ENCODE results near the gene SF3B5. TPM values are rescaled to one million over a fixed set of nuclear protein-coding genes. Genes with fewer than 3 reads are reported as not detected.

The SF3B5 gene
- total and polyA plus RNA-seq, 9 of the 15 experiments (the other 6 are each of a cell fraction or from before 2014, with no cell fraction given), result 238 to 1,211 (median 407) TPM

- 0 out of 2 replicates have a peak, but pooled peaks have one; percentile 65 for TF ChIP-seq ZNF395 (CRISPR knock-in tag; IDR thresholded peaks at IDR 0.05)
- peak; percentile 71; the same call in 1 of the 2 replicates for TF ChIP-seq RB1 (IDR thresholded peaks at IDR 0.05; ENCODE audit: low read depth)
- 0 out of 2 replicates have a peak, but pooled peaks have one; percentile 76 for TF ChIP-seq KLF13 (tag; IDR thresholded peaks at IDR 0.05; ENCODE audit: borderline replicate concordance, low read depth)
- peak; percentile 13; the same call in 1 of the 2 replicates for TF ChIP-seq BHLHE40 (IDR thresholded peaks at IDR 0.05; ENCODE audit: low read length)
- TF ChIP-seq ZNF511 (CRISPR knock-in tag; IDR thresholded peaks at IDR 0.05), result peak; percentile 84; the same call in 1 of the 2 replicates
These were observed at the start of gene SF3B5 (continued) for GRCh38 chr6:144095134-144096002.

- peaks cover 0 to 8% of the 10 kb centered on the region in 2 experiments; a peak in 3 of 5 replicates for H3K4me1 ChIP-seq (replicated peaks in 1 of 2; ENCODE audit: control insufficient read depth in 2 of 2, insufficient read depth in 2 of 2, low read length in 2 of 2)
- no peaks in the 10 kb centered on the region for H3K9me3 ChIP-seq (replicated peaks; ENCODE audit: control insufficient read depth, insufficient read depth, low read depth, low read length)
- TF ChIP-seq BRCA1 (IDR thresholded peaks at IDR 0.05) (no peak), BRCA1 (CRISPR knock-in tag; IDR thresholded peaks at IDR 0.05) (no peak), ARID2 (IDR thresholded peaks at IDR 0.05) (no peak), PTBP1 (IDR thresholded peaks at IDR 0.05; ENCODE audit: low read depth, low read length) (no peak), FOXP1 (CRISPR knock-in tag; IDR thresholded peaks at IDR 0.05) (no peak), L3MBTL2 (IDR thresholded peaks at IDR 0.05) (no peak), DLX4 (CRISPR knock-in tag; IDR thresholded peaks at IDR 0.05) (no peak)
- no peaks in the 10 kb centered on the region for H3K36me3 ChIP-seq (ENCODE audit: control insufficient read depth, insufficient read depth, low read length)
- H3K9ac ChIP-seq (ENCODE audit: insufficient read depth in 1 of 2, low read depth in 2 of 2, low read length in 2 of 2), result no peak overlapping the region
- no peaks in the 10 kb centered on the region for H3K9me1 ChIP-seq (ENCODE audit: control insufficient read depth, insufficient read depth, low read length)
- WGBS (ENCODE audit: insufficient coverage, low coverage, missing lambda C conversion rate), result 16% methylated on average over 1 of the region's 1 CpG
- no peak overlapping the region for H3K4me3 ChIP-seq
- no peaks in the 10 kb centered on the region for H4K20me1 ChIP-seq (replicated peaks; ENCODE audit: control insufficient read depth, insufficient read depth, low read length)
- no TSS peak for BruUV-seq (replicated peaks)
- intact Hi-C loops (cut with micrococcal nuclease) (no loop called here), in situ Hi-C loops (cut with MboI) (no loop called here)
- FAIRE-seq (no peak), DNase-seq (ENCODE audit: extremely low read depth in 1 of 4, low spot score in 3 of 4) (no peak), ATAC-seq (no peak)
- ChIA-PET POLR2A (no interaction called here), CTCF (ENCODE audit: low intra/inter-chr PET ratio) (no interaction called here)
- H3K79me2 ChIP-seq (ENCODE audit: control insufficient read depth, insufficient read depth, low read length), result no peaks in the 10 kb centered on the region
- no peak overlapping the region for H3K4me2 ChIP-seq (ENCODE audit: insufficient read depth, low read length)
- no peak overlapping the region for H2AFZ ChIP-seq (ENCODE audit: low read depth, low read length)
- no peak overlapping the region for H3K27ac ChIP-seq (ENCODE audit: extremely low read depth, low read depth, low read length)
- H3K27me3 ChIP-seq (ENCODE audit: control insufficient read depth in 2 of 2, insufficient read depth in 2 of 2, low read length in 2 of 2), result peaks cover 13 to 16% of the 10 kb centered on the region in 2 experiments; a peak in 4 of 5 replicates
These were observed 49.6 kb upstream of the SF3B5 start for GRCh38 chr6:144144996-144145395.
